ENCODE measurements around the gene ERC1.

DNA sequence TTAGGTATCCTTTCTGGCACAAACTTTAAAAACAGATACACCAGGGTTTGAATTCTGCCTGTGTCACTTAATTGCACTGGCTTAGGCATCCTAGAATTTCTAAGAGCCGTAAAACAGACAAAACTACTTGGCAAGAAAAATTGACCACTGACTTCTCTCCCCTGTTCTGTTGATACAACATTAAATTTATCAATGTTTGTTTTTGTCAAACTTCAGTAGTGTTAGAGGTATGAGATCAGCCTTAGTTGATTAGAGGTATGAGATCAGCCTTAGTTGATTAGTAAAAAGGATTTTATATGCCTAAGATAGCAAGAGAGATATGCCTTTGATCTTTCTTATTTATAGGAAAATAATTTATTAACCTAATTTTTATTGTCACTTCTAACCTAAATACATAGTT, 320.1 kb downstream of the ERC1 start:
- TF ChIP-seq, protein P1, sequence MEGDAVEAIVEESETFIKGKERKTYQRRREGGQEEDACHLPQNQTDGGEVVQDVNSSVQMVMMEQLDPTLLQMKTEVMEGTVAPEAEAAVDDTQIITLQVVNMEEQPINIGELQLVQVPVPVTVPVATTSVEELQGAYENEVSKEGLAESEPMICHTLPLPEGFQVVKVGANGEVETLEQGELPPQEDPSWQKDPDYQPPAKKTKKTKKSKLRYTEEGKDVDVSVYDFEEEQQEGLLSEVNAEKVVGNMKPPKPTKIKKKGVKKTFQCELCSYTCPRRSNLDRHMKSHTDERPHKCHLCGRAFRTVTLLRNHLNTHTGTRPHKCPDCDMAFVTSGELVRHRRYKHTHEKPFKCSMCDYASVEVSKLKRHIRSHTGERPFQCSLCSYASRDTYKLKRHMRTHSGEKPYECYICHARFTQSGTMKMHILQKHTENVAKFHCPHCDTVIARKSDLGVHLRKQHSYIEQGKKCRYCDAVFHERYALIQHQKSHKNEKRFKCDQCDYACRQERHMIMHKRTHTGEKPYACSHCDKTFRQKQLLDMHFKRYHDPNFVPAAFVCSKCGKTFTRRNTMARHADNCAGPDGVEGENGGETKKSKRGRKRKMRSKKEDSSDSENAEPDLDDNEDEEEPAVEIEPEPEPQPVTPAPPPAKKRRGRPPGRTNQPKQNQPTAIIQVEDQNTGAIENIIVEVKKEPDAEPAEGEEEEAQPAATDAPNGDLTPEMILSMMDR (IDR thresholded peaks at IDR 0.05; ENCODE audit: insufficient read depth, low read length), result no peak
- TF ChIP-seq, protein P2, sequence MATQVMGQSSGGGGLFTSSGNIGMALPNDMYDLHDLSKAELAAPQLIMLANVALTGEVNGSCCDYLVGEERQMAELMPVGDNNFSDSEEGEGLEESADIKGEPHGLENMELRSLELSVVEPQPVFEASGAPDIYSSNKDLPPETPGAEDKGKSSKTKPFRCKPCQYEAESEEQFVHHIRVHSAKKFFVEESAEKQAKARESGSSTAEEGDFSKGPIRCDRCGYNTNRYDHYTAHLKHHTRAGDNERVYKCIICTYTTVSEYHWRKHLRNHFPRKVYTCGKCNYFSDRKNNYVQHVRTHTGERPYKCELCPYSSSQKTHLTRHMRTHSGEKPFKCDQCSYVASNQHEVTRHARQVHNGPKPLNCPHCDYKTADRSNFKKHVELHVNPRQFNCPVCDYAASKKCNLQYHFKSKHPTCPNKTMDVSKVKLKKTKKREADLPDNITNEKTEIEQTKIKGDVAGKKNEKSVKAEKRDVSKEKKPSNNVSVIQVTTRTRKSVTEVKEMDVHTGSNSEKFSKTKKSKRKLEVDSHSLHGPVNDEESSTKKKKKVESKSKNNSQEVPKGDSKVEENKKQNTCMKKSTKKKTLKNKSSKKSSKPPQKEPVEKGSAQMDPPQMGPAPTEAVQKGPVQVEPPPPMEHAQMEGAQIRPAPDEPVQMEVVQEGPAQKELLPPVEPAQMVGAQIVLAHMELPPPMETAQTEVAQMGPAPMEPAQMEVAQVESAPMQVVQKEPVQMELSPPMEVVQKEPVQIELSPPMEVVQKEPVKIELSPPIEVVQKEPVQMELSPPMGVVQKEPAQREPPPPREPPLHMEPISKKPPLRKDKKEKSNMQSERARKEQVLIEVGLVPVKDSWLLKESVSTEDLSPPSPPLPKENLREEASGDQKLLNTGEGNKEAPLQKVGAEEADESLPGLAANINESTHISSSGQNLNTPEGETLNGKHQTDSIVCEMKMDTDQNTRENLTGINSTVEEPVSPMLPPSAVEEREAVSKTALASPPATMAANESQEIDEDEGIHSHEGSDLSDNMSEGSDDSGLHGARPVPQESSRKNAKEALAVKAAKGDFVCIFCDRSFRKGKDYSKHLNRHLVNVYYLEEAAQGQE (IDR thresholded peaks at IDR 0.05; ENCODE audit: insufficient replicate concordance, low read depth), result no peak
- TF ChIP-seq GABPA (IDR thresholded peaks at IDR 0.05; ENCODE audit: low read depth) (no peak), POLR2AphosphoS5 (IDR thresholded peaks at IDR 0.05; ENCODE audit: low read depth) (no peak), SPI1 (IDR thresholded peaks at IDR 0.05; ENCODE audit: borderline replicate concordance, low read depth) (no peak)
